GM23338 (cell line): ENCODE results near the gene COL24A1.
A peak's percentile ranks its signal among the peaks of the same experiment; 100 is the strongest.

Experiments used
- CREB1 ChIP-seq: fragments of 250-450 bp; sonication (Bioruptor Pico); IDR thresholded peaks from 2 replicates; pipeline ENCODE4 v1.5.0; 2020; ENCODE audit warnings: low read depth, mild to moderate bottlenecking, moderate library complexity
- EZH2 ChIP-seq: fragments of 200-600 bp; sonication (generic); IDR thresholded peaks from one replicate; pipeline ENCODE4 v1.8.0; 2017; ENCODE audit warnings: antibody characterized with exemption, mild to moderate bottlenecking, low read depth; ENCODE audit not compliant: unreplicated experiment
- JUNB ChIP-seq: IDR thresholded peaks from one replicate; pipeline ENCODE4 v1.6.1; 2016; ENCODE audit warnings: antibody characterized with exemption; ENCODE audit not compliant: unreplicated experiment
- POLR2AphosphoS5 ChIP-seq: IDR thresholded peaks from 2 replicates; pipeline ENCODE4 v1.6.1; 2016; ENCODE audit warnings: antibody characterized with exemption, low read depth
- TF ChIP-seq, protein P1 (sequence below), 2 experiments: fragments of 200-600 bp in 1 of 2; sonication (generic) in 1 of 2; conservative IDR thresholded peaks; 2 replicates each; pipeline versions ENCODE4 v1.5.1 to v1.6.1; 2016 to 2017; ENCODE audit warnings: antibody characterized with exemption in 2 of 2, low read depth in 2 of 2, mild to moderate bottlenecking in 2 of 2, moderate library complexity in 1 of 2
- TF ChIP-seq, protein P2 (sequence below): IDR thresholded peaks from one replicate; pipeline ENCODE4 v1.6.1; 2018; ENCODE audit warnings: antibody characterized with exemption; ENCODE audit not compliant: unreplicated experiment

DNA sequence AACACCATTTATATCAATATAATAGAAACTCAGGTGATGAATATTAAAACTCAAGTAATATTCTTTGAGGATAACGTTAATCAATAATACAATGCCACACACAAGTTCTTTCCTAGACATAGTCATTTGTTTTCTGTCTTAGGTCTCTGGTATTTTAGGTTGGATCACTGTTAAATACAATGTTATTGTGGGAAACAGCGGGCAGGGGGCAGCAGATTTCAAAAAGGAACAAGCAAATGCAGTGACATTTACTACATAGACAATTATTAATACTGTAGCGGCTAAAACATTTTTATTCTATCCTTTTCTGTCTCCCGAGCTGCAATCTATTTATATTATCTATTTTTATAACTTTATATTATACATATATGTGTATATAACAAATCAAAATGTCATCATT lies 261.9 kb downstream of the COL24A1 start:
- TF ChIP-seq, protein P1, sequence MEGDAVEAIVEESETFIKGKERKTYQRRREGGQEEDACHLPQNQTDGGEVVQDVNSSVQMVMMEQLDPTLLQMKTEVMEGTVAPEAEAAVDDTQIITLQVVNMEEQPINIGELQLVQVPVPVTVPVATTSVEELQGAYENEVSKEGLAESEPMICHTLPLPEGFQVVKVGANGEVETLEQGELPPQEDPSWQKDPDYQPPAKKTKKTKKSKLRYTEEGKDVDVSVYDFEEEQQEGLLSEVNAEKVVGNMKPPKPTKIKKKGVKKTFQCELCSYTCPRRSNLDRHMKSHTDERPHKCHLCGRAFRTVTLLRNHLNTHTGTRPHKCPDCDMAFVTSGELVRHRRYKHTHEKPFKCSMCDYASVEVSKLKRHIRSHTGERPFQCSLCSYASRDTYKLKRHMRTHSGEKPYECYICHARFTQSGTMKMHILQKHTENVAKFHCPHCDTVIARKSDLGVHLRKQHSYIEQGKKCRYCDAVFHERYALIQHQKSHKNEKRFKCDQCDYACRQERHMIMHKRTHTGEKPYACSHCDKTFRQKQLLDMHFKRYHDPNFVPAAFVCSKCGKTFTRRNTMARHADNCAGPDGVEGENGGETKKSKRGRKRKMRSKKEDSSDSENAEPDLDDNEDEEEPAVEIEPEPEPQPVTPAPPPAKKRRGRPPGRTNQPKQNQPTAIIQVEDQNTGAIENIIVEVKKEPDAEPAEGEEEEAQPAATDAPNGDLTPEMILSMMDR (conservative IDR thresholded peaks at IDR 0.05; ENCODE audit: low read depth in 2 of 2), result peak; percentile 63 to 66
- TF ChIP-seq EZH2 (no peak), CREB1 (CRISPR knock-in tag) (no peak), POLR2AphosphoS5 (no peak), JUNB (no peak)
- TF ChIP-seq, protein P2, sequence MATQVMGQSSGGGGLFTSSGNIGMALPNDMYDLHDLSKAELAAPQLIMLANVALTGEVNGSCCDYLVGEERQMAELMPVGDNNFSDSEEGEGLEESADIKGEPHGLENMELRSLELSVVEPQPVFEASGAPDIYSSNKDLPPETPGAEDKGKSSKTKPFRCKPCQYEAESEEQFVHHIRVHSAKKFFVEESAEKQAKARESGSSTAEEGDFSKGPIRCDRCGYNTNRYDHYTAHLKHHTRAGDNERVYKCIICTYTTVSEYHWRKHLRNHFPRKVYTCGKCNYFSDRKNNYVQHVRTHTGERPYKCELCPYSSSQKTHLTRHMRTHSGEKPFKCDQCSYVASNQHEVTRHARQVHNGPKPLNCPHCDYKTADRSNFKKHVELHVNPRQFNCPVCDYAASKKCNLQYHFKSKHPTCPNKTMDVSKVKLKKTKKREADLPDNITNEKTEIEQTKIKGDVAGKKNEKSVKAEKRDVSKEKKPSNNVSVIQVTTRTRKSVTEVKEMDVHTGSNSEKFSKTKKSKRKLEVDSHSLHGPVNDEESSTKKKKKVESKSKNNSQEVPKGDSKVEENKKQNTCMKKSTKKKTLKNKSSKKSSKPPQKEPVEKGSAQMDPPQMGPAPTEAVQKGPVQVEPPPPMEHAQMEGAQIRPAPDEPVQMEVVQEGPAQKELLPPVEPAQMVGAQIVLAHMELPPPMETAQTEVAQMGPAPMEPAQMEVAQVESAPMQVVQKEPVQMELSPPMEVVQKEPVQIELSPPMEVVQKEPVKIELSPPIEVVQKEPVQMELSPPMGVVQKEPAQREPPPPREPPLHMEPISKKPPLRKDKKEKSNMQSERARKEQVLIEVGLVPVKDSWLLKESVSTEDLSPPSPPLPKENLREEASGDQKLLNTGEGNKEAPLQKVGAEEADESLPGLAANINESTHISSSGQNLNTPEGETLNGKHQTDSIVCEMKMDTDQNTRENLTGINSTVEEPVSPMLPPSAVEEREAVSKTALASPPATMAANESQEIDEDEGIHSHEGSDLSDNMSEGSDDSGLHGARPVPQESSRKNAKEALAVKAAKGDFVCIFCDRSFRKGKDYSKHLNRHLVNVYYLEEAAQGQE, result no peak
